HCEC 1CT (cell line): ENCODE measurements around the gene TSNAX.

Experiments
- DNase-seq: peaks from one replicate; pipeline ENCODE4 v3.0.0-alpha.2; 2017

The TSNAX gene

DNA sequence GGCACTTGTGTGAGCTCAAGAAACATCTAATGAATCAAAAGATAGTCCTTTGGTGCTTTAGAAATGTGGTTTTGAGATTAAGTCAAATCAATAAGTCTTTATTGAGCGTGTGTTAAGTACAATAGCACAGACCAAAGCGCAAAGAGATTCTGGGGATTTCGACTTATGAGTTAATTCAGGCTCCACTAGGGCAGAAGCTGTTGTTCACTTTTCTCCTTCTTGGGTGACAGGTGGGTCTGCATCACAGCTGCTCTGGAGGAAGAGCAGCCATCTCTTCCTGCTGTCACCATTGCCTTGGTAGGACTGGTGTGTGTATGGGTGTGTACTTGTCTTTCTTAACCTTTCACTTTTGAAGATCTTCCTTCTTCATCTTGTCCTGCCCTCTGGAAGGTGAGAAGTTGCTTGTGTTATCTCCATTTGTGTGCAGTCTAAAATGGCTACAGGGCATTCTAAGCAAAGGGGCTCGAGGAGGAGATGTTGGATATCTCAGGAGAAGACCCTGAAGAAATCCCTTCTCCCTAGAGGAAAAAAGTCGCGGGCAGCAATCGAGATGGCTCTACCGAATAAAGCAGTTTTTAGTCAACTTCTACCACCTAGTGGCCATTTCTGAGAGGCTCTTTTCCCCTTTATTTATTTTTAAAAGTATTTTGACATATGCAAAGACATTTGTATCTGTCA is 75.3 kb downstream of the TSNAX start:
- DNase-seq: peak; percentile 60

GRCh38 chr1:231604276-231604621 is 75.8 kb downstream of the TSNAX start:
- no peak for DNase-seq

DNA sequence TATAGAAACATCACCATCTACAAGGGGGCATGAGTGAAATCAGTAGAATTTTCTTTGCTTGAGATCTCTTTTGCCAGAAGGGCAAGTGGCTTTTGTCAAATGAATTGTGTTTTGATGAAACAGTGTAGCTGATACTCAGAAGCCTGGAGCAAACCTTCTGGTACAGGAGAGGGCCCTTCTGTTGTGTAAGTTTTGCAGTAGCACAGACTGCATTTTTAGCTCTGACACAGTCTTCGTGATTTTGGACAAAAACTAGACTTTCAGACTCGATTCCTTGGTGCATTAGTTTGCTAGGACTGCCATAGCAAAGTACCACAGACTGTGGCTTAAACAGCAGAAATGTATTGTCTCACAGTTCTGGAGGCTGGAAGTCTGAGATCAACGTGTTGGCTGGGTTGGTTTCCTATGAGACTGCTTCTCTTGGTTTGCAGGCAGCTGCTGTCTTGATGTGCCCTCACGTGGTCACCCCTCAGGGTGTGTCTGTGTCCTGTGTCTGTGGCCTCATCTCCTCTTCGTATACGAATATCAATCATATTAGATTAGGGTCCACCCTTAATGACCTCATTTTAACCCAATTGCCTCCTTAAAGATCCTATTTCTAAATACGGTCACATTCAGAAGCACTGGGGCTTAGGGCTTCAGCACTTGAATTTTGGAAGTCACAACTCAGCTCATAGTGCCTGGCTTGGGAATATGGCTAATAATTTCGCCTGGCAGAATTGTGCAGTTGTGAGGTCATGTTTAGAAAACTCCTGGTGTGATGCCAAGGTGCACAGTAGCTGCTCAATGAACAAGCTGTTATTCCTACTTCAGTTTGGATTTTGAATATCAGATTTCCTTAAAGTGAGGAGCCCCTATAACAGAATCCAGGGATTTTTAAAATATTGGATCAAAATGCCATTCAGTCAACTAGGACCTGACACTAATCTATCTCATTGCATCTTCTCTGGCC is 77.0 kb downstream of the TSNAX start:
- no peak for DNase-seq

- DNase-seq: no peak
These were observed 78.2 kb downstream of the TSNAX start for GRCh38 chr1:231606712-231607111.

DNA sequence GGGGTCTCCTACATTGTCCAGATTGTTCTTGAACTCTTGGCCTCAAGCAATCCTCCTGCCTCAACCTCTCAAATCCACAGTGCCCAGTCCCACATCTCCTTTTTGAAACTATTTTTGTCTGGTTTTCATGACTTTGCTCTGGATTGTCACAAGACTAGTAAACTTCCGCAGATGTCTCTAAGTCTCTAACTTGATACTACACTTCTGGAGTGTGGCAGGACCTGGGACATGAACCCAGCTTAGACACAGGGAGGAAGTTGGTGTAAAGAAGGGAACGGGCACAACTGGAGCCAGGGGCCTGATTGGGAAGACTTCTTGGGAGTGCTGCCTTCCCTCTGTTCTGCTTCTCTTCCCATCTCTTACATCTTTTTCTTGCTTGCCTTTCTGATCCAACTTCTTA is 81.9 kb downstream of the TSNAX start:
- DNase-seq: no peak

- DNase-seq: no peak
These were observed 82.6 kb downstream of the TSNAX start for GRCh38 chr1:231611111-231611510.

- no peak for DNase-seq
These were observed 83.4 kb downstream of the TSNAX start for GRCh38 chr1:231611851-231612250.

DNA sequence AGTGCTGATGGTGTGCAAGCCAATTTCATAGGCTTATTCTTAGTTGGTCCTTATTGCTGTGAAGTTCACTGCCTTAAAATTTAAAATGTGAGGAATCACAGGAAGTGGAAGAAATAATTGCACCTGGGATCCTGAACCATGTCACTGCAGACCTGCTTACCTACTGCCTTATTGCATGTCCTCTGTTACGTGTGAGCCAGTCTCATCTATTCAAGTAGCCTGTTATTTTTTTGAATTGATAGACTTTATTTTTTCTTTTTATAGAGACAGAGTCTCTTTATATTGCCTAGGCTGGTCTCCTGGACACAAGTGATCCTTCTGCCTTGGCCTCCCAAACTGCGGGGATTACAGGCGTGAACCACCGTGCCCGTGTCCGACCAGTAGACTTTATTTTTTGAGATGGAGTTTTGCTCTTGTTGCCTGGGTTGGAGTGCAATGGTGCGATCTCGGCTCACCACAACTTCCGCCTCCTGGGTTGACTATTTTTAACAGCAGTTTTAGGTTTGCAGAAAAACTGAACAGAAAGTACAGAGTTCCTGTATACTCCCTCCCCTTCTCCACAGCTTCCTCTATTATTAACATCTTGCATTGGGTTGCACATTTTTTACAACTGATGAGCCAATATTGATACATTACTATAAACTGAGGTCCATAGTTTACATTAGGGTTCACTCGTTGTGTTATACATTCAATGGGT is 84.1 kb downstream of the TSNAX start:
- DNase-seq: no peak

DNA sequence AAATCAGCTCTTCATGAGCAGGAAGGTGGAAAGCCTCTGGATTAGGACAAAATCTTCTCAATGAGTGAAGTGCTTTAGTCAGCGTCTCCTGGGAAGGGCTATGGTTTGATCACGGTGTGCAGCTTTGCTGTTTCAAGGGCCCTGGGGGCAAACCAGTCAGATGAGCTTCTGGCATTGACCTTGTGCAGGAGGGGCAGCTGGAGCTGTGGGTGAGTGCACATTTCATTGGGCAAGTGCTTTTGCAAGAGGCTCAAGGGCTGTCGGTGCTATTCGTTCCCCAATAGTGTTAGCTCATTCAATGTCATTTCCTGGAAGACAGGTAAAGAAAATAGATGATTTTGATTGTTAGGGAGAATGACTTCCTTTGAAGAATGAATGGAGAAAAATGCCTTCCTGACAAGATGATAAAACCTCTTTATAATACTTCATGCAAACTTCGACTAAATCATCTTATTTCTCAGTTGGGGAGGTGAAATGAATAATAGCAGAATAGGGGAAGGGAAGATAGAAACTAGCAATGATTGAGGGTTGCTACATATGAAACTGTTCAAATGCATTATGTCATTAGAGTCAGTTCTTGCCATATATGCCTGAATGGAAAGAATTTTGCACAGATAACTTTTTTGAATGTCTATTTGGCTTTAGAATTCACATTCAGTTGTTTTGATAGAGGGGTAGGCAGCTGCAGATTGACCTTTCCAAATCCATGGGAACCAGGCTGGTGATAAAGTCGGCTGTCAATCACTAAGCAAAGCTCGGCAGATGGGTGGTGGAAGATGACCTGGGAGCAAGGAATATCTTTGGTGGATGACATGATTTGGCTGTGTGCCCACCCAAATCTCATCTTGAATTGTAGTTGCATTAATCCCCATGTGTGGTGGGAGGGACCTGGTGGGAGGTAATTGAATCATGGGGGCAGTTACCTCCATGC is 85.2 kb downstream of the TSNAX start:
- no peak for DNase-seq
